22Rv1 (cell line): ENCODE results near the gene ZSCAN4.

Experiments used
- H3K27ac ChIP-seq: fragments of 450-650 bp; 2 replicates; pipeline ENCODE4 v1.5.1; 2017
- ZFX ChIP-seq: fragments of 450-650 bp; IDR thresholded peaks from 2 replicates; pipeline ENCODE4 v1.6.1; 2017; ENCODE audit warnings: antibody characterized with exemption, borderline replicate concordance
- TF ChIP-seq, protein P1 (sequence below): fragments of 450-650 bp; IDR thresholded peaks from 2 replicates; pipeline ENCODE4 v1.5.1; 2017; ENCODE audit warnings: mild to moderate bottlenecking

ZSCAN4 gene

DNA sequence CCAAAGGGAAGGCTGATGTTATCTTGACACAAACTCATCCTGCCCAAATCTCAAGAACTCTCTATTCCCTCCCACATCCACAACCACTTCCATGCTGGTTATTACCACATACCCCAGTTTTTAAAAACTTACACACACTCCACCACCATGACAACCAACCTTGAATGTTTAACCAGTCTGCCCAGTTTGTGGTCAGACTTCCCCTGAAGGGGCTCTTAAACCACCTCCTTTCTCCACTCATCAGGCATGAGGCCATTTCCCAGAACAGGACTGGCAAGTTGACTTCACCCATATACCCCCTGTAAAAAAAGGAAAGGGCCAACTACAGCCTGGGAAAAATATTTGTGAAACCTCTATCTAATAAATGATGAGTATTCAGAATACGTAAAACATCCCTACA, 12.4 kb upstream of the ZSCAN4 start:
- TF ChIP-seq ZFX, result no peak
- TF ChIP-seq, protein P1, sequence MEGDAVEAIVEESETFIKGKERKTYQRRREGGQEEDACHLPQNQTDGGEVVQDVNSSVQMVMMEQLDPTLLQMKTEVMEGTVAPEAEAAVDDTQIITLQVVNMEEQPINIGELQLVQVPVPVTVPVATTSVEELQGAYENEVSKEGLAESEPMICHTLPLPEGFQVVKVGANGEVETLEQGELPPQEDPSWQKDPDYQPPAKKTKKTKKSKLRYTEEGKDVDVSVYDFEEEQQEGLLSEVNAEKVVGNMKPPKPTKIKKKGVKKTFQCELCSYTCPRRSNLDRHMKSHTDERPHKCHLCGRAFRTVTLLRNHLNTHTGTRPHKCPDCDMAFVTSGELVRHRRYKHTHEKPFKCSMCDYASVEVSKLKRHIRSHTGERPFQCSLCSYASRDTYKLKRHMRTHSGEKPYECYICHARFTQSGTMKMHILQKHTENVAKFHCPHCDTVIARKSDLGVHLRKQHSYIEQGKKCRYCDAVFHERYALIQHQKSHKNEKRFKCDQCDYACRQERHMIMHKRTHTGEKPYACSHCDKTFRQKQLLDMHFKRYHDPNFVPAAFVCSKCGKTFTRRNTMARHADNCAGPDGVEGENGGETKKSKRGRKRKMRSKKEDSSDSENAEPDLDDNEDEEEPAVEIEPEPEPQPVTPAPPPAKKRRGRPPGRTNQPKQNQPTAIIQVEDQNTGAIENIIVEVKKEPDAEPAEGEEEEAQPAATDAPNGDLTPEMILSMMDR, result no peak

DNA sequence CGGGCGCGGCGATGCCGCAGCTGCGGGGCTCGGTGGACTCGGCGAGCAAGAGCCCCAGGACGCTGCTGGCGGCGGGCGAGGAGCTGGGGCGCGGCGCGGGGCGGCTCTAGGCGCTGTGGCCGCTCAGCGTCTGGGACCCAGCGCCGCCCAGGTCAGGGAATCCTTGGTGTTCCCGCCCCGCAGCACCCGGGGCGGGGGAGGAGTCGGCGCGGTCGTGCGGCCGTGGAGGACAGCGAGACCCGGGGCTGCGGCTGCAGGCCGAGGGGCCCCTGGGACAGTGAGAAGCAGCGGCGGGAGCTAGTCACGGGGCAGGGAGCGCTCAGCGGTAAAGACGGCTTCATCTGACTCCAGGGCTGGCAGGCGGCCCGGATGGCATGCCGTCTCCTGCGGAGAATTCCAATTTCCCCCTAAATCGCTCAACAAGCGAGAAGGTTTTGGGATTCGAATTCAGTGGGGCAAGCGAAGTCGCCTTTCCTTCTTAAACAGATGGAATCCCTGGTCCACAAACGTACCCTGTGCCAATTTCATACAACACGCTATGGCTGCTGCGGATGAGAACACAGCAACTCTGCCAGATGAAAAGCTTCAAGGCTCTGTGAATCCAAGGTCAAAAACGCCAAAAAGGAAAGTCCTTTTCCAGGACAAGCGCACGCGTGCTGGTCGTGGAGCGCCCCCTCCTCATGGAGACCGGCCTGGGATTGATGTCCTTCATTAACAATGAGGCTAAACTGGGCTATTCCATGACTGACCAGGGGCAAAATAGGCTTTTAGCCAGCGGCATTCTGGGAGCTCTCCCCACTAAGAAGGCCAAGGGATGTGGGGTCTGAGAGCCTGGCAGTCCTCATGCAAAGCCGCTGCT, 4.2 kb upstream of the ZSCAN4 start:
- no peak for TF ChIP-seq ZFX
- TF ChIP-seq, protein P1, result no peak
- no peak overlapping the region for H3K27ac ChIP-seq

More for the DNA sequence above, 12.4 kb upstream of the ZSCAN4 start:
- H3K27ac ChIP-seq, result no peak overlapping the region

DNA sequence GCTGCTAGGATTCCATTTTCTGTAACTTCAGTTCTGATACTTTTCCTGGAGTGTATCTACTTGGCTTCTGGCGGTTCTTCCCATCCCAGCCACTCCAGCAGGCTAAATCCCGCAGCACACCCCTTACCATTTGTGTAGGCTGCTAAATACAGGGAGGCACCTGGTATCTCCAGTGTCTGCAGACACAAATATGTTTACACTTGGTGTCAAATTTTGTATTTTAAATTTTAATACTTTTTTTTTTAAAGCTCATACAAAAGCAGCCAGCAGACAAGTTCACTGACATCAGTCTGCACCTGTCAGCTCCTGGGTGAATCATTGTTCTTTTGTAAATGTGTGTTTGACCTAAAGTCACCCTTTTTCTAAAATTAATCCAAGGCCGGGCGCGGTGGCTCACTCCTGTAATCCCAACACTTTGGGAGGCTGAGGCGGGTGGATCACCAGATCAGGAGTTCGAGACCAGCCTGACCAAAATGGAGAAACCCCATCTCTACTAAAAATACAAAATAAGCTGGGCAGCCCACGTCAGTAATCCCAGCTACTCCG, 3.4 kb upstream of the ZSCAN4 start:
- H3K27ac ChIP-seq, result no peak overlapping the region
- TF ChIP-seq ZFX, result no peak
- TF ChIP-seq, protein P1, result no peak

DNA sequence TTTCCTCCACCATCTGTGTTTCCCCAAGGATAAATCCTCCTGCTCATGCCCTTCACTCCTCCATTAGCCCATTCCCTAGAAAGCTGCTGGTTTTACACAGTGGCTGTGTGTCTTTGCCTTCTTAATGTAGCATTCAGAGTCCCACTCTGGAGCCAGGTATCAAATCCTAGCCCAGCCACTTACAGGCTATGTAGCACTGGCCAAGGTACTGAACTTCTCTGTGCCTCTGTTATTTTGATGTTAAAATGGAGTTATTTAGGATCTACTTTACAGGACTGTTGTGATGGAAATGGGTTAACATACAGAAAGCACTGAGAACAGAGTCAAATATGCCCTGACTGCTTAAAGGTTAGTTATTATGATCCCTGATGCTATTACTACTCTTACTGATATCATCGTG, 1.5 kb upstream of the ZSCAN4 start:
- no peak overlapping the region for H3K27ac ChIP-seq
- TF ChIP-seq, protein P1, result no peak
- TF ChIP-seq ZFX, result no peak

DNA sequence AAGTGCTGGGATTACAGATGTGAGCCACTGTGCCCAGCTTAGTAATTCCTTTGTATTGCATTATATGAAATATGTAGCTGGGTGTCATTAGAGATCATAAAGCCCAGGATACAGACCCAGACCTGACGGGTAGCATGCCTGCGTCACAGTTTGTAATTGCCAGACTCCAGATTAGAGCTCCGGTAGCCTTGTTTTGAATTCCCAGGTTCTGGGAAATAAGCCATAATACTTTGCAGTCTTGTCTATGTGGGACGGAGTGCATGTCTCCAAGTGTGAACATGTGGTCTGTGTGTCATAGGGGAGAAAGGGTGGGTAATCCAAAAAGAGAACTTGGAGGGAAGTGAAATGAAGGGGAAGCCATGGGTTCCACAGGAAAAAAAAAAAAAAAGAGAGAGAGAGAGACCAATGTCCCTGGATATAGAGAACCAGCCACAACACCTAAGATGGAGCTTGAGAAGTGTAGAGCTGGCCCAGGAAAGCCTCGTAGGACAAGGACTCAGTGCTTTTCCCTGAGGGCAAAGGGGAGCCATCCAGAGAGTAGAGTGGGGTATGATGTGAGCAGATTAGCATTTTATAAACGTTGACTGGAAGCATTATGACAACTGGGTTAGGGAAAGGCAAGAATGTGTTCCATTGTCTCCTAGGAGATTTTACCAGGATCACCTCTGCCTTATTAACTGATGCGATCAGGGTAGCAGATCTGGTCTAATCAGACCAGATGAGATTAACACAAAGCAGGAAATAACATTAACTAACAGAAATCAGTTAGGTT, 2.6 kb downstream of the ZSCAN4 start:
- no peak overlapping the region for H3K27ac ChIP-seq
- TF ChIP-seq, protein P1, result no peak
- no peak for TF ChIP-seq ZFX

DNA sequence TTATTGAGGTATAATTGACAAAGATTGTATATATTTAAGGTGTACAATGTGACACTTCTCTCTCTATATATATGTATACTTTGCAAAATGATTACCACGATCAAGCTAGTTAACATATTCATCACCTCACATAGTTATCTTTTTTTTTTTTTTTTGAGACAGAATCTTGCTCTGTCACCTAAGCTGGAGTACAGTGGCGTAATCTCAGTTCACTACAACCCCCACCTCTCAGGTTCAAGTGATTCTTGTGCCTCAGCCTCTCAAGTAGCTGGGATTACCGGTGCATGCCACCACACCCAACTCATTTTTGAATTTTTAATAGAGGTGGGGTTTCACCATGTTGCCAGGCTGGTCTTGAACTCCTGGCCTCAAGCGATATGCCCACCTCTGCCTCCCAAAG, 3.7 kb downstream of the ZSCAN4 start:
- H3K27ac ChIP-seq, result no peak overlapping the region
- no peak for TF ChIP-seq ZFX
- TF ChIP-seq, protein P1, result no peak
